Measurements from ENCODE around the gene NOM1.
A peak's percentile ranks its signal among the peaks of the same experiment; 100 is the strongest.

Gene NOM1

GRCh38 chr7:157004521-157005455 lies 55.3 kb downstream of the NOM1 start:
- peak; percentile 69 for DNase-seq

- no peak for DNase-seq
These were observed 56.1 kb downstream of the NOM1 start for GRCh38 chr7:157005456-157006204.

GRCh38 chr7:157006205-157006747 lies 56.8 kb downstream of the NOM1 start:
- DNase-seq, result no peak

- DNase-seq, result no peak
These were observed 57.4 kb downstream of the NOM1 start for GRCh38 chr7:157006829-157007469.

- DNase-seq, result peak; percentile 20
These were observed 58.1 kb downstream of the NOM1 start for GRCh38 chr7:157007470-157008066.

GRCh38 chr7:157008206-157009169 lies 59.0 kb downstream of the NOM1 start:
- DNase-seq, result peak; percentile 42

GRCh38 chr7:157009170-157009777 lies 59.8 kb downstream of the NOM1 start:
- peak; percentile 92 for DNase-seq

GRCh38 chr7:157009778-157010587 lies 60.5 kb downstream of the NOM1 start:
- peak; percentile 83 for DNase-seq

GRCh38 chr7:157010588-157011332 lies 61.2 kb downstream of the NOM1 start, which contains the start of gene MNX1:
TSS of gene MNX1 (minus strand) at chr7:157010663. CDS start at chr7:157010350, 313 bp downstream.
- DNase-seq, result peak; percentile 97

GRCh38 chr7:157011333-157012112 lies 62.0 kb downstream of the NOM1 start:
- peak; percentile 85 for DNase-seq

GRCh38 chr7:157012113-157012547 lies 62.6 kb downstream of the NOM1 start:
- peak; percentile 85 for DNase-seq

GRCh38 chr7:157013101-157013500 lies 63.6 kb downstream of the NOM1 start:
- no peak for DNase-seq

- DNase-seq, result no peak
These were observed 64.4 kb downstream of the NOM1 start for GRCh38 chr7:157013602-157014549.

- no peak for DNase-seq
These were observed 65.4 kb downstream of the NOM1 start for GRCh38 chr7:157014635-157015555.

- no peak for DNase-seq
These were observed 66.5 kb downstream of the NOM1 start for GRCh38 chr7:157016024-157016351.

Measured in DMS53 (cell line).